Measurements from ENCODE around the gene TMEM115.
"Not testable (repeated sequence)": the region's sequence is repeated elsewhere in the genome, so short reads cannot be mapped to it uniquely, and the experiment has no call there.

The TMEM115 gene

GRCh38 chr3:50318615-50319014 lies 40.7 kb downstream of the TMEM115 start:
- no peak for DNase-seq (ENCODE audit: low read depth in 2 of 2)

- no peak for DNase-seq (ENCODE audit: low read depth in 2 of 2)
Measured at GRCh38 chr3:50318163-50318562, 41.2 kb downstream of the TMEM115 start.

- DNase-seq (ENCODE audit: low read depth in 2 of 2): no peak
Measured at GRCh38 chr3:50317300-50317699, 42.0 kb downstream of the TMEM115 start.

GRCh38 chr3:50316657-50317242 lies 42.6 kb downstream of the TMEM115 start:
- DNase-seq (ENCODE audit: low read depth in 2 of 2): peak; percentile 54 to 67

- no peak for DNase-seq (ENCODE audit: low read depth in 2 of 2)
Measured at GRCh38 chr3:50314816-50315215, 44.5 kb downstream of the TMEM115 start.

GRCh38 chr3:50314342-50314741 lies 45.0 kb downstream of the TMEM115 start:
- DNase-seq (ENCODE audit: low read depth in 2 of 2): no peak

GRCh38 chr3:50312041-50312440 lies 47.3 kb downstream of the TMEM115 start:
- not testable (repeated sequence) for DNase-seq (ENCODE audit: low read depth in 2 of 2)
